Measurements from ENCODE around the gene RRP36. TPM values are rescaled to one million over a fixed set of nuclear protein-coding genes. Genes with fewer than 3 reads are reported as not detected.

The RRP36 gene
- total RNA-seq, 1 experiment from 2014 or later, result 63.4 TPM

- TF ChIP-seq MAX (IDR thresholded peaks at IDR 0.05), result no peak
Observed at GRCh38 chr6:43060755-43061633, 39.6 kb downstream of the RRP36 start (continued).

- ATAC-seq (no peak), DNase-seq (ENCODE audit: low read depth, low spot score) (no peak)
- peaks cover 8 to 20% of the 10 kb centered on the region in 2 experiments; a peak in 3 of 4 replicates for H3K4me1 ChIP-seq (ENCODE audit: control insufficient read depth in 1 of 2, insufficient read depth in 2 of 2, low read length in 2 of 2)
- ChIA-PET RAD21 (ENCODE audit: low non-redundant PET in 1 of 2, low total read pairs in 2 of 2, uncharacterized antibody in 2 of 2, unreplicated experiment in 2 of 2) (no interaction called here), CTCF (no interaction called here), POLR2A (no interaction called here)
- no peak overlapping the region for H3K9ac ChIP-seq (ENCODE audit: low read length)
- no peaks in the 10 kb centered on the region for H3K9me3 ChIP-seq (ENCODE audit: control insufficient read depth in 1 of 2, insufficient read depth in 1 of 2, low read depth in 1 of 2, low read length in 2 of 2)
- H3K27me3 ChIP-seq (ENCODE audit: insufficient read depth, low read length), result no peaks in the 10 kb centered on the region
- no peak overlapping the region for H3K4me2 ChIP-seq (ENCODE audit: low read length)
- TF ChIP-seq EZH2phosphoT487 (IDR thresholded peaks at IDR 0.05; ENCODE audit: borderline replicate concordance), result no peak
- TF ChIP-seq YY1 (IDR thresholded peaks at IDR 0.05; ENCODE audit: extremely low read depth, insufficient replicate concordance, low read depth, low read length), result no peak
- TF ChIP-seq TCF7L2 (IDR thresholded peaks at IDR 0.05; ENCODE audit: borderline replicate concordance, extremely low read depth, insufficient read depth, insufficient read length), result no peak
- no peak for TF ChIP-seq CTCF (IDR thresholded peaks at IDR 0.05 in 2 of 3, conservative IDR thresholded peaks at IDR 0.05 in 1 of 3; ENCODE audit: borderline replicate concordance in 1 of 3, insufficient read depth in 1 of 3, low read depth in 2 of 3, low read length in 2 of 3)
- TF ChIP-seq SRF (IDR thresholded peaks at IDR 0.05; ENCODE audit: low read depth), result no peak
- no peak for TF ChIP-seq ZNF274 (IDR thresholded peaks at IDR 0.05; ENCODE audit: low read depth, low read length)
- TF ChIP-seq CBX3 (IDR thresholded peaks at IDR 0.05; ENCODE audit: low read depth), result no peak
- no peak for TF ChIP-seq ZFX (IDR thresholded peaks at IDR 0.05)
- no peak for TF ChIP-seq EZH2 (IDR thresholded peaks at IDR 0.05)
- no peak for TF ChIP-seq FOSL1 (IDR thresholded peaks at IDR 0.05; ENCODE audit: low read depth)
- TF ChIP-seq MAX (IDR thresholded peaks at IDR 0.05), result no peak
- no peak for TF ChIP-seq ELF1 (IDR thresholded peaks at IDR 0.05; ENCODE audit: borderline replicate concordance, low read depth)
- peaks cover 0 to 6% of the 10 kb centered on the region in 2 experiments; a peak in 1 of 4 replicates for H3K36me3 ChIP-seq (ENCODE audit: control insufficient read depth in 1 of 2, insufficient read depth in 2 of 2, low read length in 2 of 2)
- no TSS peak for BruUV-seq (replicated peaks)
- H3K79me2 ChIP-seq (ENCODE audit: insufficient read depth, low read length), result peaks cover 18% of the 10 kb centered on the region
- no peak overlapping the region for H3K4me3 ChIP-seq (replicated peaks in 1 of 2; ENCODE audit: low read depth in 1 of 2, low read length in 2 of 2)
- intact Hi-C loops (cut with micrococcal nuclease), result no loop called here
- no peaks in the 10 kb centered on the region for H3K9me2 ChIP-seq (ENCODE audit: insufficient read depth)
- H4K20me1 ChIP-seq (ENCODE audit: insufficient read depth), result no peaks in the 10 kb centered on the region
- H3K27ac ChIP-seq (ENCODE audit: low read depth, low read length), result no peak overlapping the region
- no peak overlapping the region for H2AFZ ChIP-seq (ENCODE audit: low read depth, low read length, poor library complexity, severe bottlenecking)
Observed at GRCh38 chr6:43061861-43062260, 40.4 kb downstream of the RRP36 start.
